ENCODE measurements around the gene KMO. TPM values are rescaled to one million over a fixed set of nuclear protein-coding genes. Genes with fewer than 3 reads are reported as not detected.

KMO gene
- total RNA-seq, 2 donors from 2014 or later: 0.63 to 0.81 TPM

- Histone ChIP-seq H3K9me3 (no peaks in the 10 kb centered on the region), H3K4me3 (no peak overlapping the region), H3K27me3 (replicated peaks; ENCODE audit: insufficient read depth) (no peaks in the 10 kb centered on the region), H3K27ac (no peak overlapping the region), H3K36me3 (no peaks in the 10 kb centered on the region), H3K4me1 (ENCODE audit: control insufficient read depth in 1 of 2, low read depth in 2 of 2) (no peaks in the 10 kb centered on the region)
- no peak for DNase-seq (ENCODE audit: low spot score)
- TF ChIP-seq CTCF (IDR thresholded peaks at IDR 0.05): no peak
- no peak for ATAC-seq (ENCODE audit: insufficient number of reproducible peaks, low FRiP score, low read depth)
Measured at GRCh38 chr1:241536969-241537368, 4.8 kb downstream of the KMO start.

GRCh38 chr1:241542199-241542907 is 10.2 kb downstream of the KMO start:
- Histone ChIP-seq H3K27ac (no peak overlapping the region), H3K27me3 (replicated peaks; ENCODE audit: insufficient read depth) (no peaks in the 10 kb centered on the region)
- no peak for TF ChIP-seq CTCF (IDR thresholded peaks at IDR 0.05)

GRCh38 chr1:241548008-241548407 is 15.8 kb downstream of the KMO start:
- TF ChIP-seq CTCF (IDR thresholded peaks at IDR 0.05): no peak
- no peaks in the 10 kb centered on the region for H3K36me3 ChIP-seq
- H3K4me3 ChIP-seq: no peak overlapping the region
- no peaks in the 10 kb centered on the region for H3K27me3 ChIP-seq (replicated peaks; ENCODE audit: insufficient read depth)
- H3K4me1 ChIP-seq (ENCODE audit: control insufficient read depth in 1 of 2, low read depth in 2 of 2): no peaks in the 10 kb centered on the region
- DNase-seq (ENCODE audit: low spot score) (no peak), ATAC-seq (ENCODE audit: insufficient number of reproducible peaks, low FRiP score, low read depth) (no peak)
- no peak overlapping the region for H3K27ac ChIP-seq
- H3K9me3 ChIP-seq: no peaks in the 10 kb centered on the region

More at GRCh38 chr1:241542199-241542907, 10.2 kb downstream of the KMO start:
- H3K4me1 ChIP-seq (ENCODE audit: control insufficient read depth in 1 of 2, low read depth in 2 of 2): no peaks in the 10 kb centered on the region
- ATAC-seq (ENCODE audit: insufficient number of reproducible peaks, low FRiP score, low read depth): no peak
- H3K9me3 ChIP-seq: no peaks in the 10 kb centered on the region
- no peak for DNase-seq (ENCODE audit: low spot score)
- H3K4me3 ChIP-seq: no peak overlapping the region
- H3K36me3 ChIP-seq: no peaks in the 10 kb centered on the region

GRCh38 chr1:241550318-241550717 is 18.1 kb downstream of the KMO start:
- no peak for DNase-seq (ENCODE audit: low spot score)
- no peak overlapping the region for H3K27ac ChIP-seq
- TF ChIP-seq CTCF (IDR thresholded peaks at IDR 0.05): no peak
- no peak for ATAC-seq (ENCODE audit: insufficient number of reproducible peaks, low FRiP score, low read depth)
- no peaks in the 10 kb centered on the region for H3K4me1 ChIP-seq (ENCODE audit: control insufficient read depth in 1 of 2, low read depth in 2 of 2)
- H3K36me3 ChIP-seq: no peaks in the 10 kb centered on the region
- H3K4me3 ChIP-seq: no peak overlapping the region
- no peaks in the 10 kb centered on the region for H3K27me3 ChIP-seq (replicated peaks; ENCODE audit: insufficient read depth)
- H3K9me3 ChIP-seq: no peaks in the 10 kb centered on the region

GRCh38 chr1:241551759-241552638 is 19.8 kb downstream of the KMO start:
- Histone ChIP-seq H3K4me3 (peak overlapping the region; percentile 33), H3K9me3 (no peaks in the 10 kb centered on the region), H3K27ac (no peak overlapping the region), H3K4me1 (ENCODE audit: control insufficient read depth in 1 of 2, low read depth in 2 of 2) (no peaks in the 10 kb centered on the region), H3K27me3 (replicated peaks; ENCODE audit: insufficient read depth) (no peaks in the 10 kb centered on the region), H3K36me3 (no peaks in the 10 kb centered on the region)
- TF ChIP-seq CTCF (IDR thresholded peaks at IDR 0.05): no peak
- DNase-seq (ENCODE audit: low spot score) (peak; percentile 4), ATAC-seq (ENCODE audit: insufficient number of reproducible peaks, low FRiP score, low read depth) (peak; percentile 20)
